ENCODE results near the gene P2RY6. TPM values are rescaled to one million over a fixed set of nuclear protein-coding genes. Genes with fewer than 3 reads are reported as not detected.

Gene P2RY6
- total RNA-seq, 1 experiment from 2014 or later: not detected

GRCh38 chr11:73297702-73298101 is 25.6 kb downstream of the P2RY6 start:
- no peak overlapping the region for H3K23ac ChIP-seq (ENCODE audit: insufficient read length, low read depth, low read length)
- H4K20me1 ChIP-seq (ENCODE audit: control insufficient read depth, insufficient read depth, insufficient read length): no peaks in the 10 kb centered on the region
- no peak overlapping the region for H2BK120ac ChIP-seq (ENCODE audit: low read depth, low read length, poor library complexity, severe bottlenecking)
- H2BK20ac ChIP-seq (ENCODE audit: low read depth, low read length, poor library complexity, severe bottlenecking): no peak overlapping the region
- H2BK12ac ChIP-seq (ENCODE audit: insufficient read length, low read depth, low read length): no peak overlapping the region
- H2AFZ ChIP-seq (ENCODE audit: low read length): no peak overlapping the region
- no peak overlapping the region for H3T11ph ChIP-seq (ENCODE audit: low read length)
- no peaks in the 10 kb centered on the region for H3K9me3 Mint-ChIP-seq
- no peaks in the 10 kb centered on the region for H3K9me3 ChIP-seq (ENCODE audit: control insufficient read depth, low read depth, low read length)
- no peak overlapping the region for H4K91ac ChIP-seq (ENCODE audit: insufficient read length, low read depth, low read length)
- no peak overlapping the region for H3K27ac Mint-ChIP-seq
- no peak overlapping the region for H3K27ac ChIP-seq (ENCODE audit: insufficient read length, low read depth, low read length)
- no peak overlapping the region for H4K5ac ChIP-seq (ENCODE audit: insufficient read length, low read depth, low read length)
- no peak for DNase-seq
- no peaks in the 10 kb centered on the region; the same call in 1 of the 2 replicates for H3K27me3 ChIP-seq (ENCODE audit: insufficient read depth, low read length)
- H3K18ac ChIP-seq (ENCODE audit: insufficient read length, low read depth, low read length): no peak overlapping the region
- H3K27me3 Mint-ChIP-seq (ENCODE audit: low read depth): peaks cover 43% of the 10 kb centered on the region
- no peak overlapping the region for H4K8ac ChIP-seq (replicated peaks; ENCODE audit: insufficient read length, low read depth, low read length)
- H3K56ac ChIP-seq (ENCODE audit: insufficient read length, low read depth, low read length): no peak overlapping the region
- no CpG with 5 or more reads among the region's 3 CpGs for WGBS (ENCODE audit: extremely low coverage, insufficient read length, low lambda C conversion rate)
- H3K79me2 ChIP-seq (ENCODE audit: insufficient read depth, low read length): no peaks in the 10 kb centered on the region
- peaks cover 14 to 23% of the 10 kb centered on the region in 2 experiments for H3K4me1 Mint-ChIP-seq
- no peak overlapping the region for H3K4me2 ChIP-seq (ENCODE audit: insufficient read depth, insufficient read length, low read length)
- no peaks in the 10 kb centered on the region for H3K23me2 ChIP-seq (ENCODE audit: insufficient read length, low read depth, low read length, poor library complexity, severe bottlenecking)
- H2AK5ac ChIP-seq (ENCODE audit: insufficient read length, low read length): no peak overlapping the region
- TF ChIP-seq CTCF (conservative IDR thresholded peaks at IDR 0.05): no peak
- H3K4me3 Mint-ChIP-seq: no peak overlapping the region
- no peak overlapping the region for H2BK5ac ChIP-seq (ENCODE audit: insufficient read length, low read length)
- no peak overlapping the region for H3K14ac ChIP-seq (ENCODE audit: insufficient read depth, low read length)
- no peak overlapping the region for H3K9ac ChIP-seq (ENCODE audit: extremely low read depth, insufficient read length, low read length)
- no peaks in the 10 kb centered on the region for H3K36me3 Mint-ChIP-seq (ENCODE audit: insufficient read depth in 1 of 3, low read depth in 3 of 3)
- H3K79me1 ChIP-seq (ENCODE audit: insufficient read depth, low read depth, low read length, poor library complexity, severe bottlenecking): no peaks in the 10 kb centered on the region
- H2BK15ac ChIP-seq (ENCODE audit: low read depth, low read length): no peak overlapping the region
- no peak overlapping the region for H3K4ac ChIP-seq (ENCODE audit: low read depth, low read length)
- peaks cover 2% of the 10 kb centered on the region; the same call in 1 of the 2 replicates for H3K4me1 ChIP-seq (ENCODE audit: insufficient read depth, low read length)

Measured in H9 (cell line).